Stromal cell of bone marrow (primary cell): Measurements from ENCODE around the gene LIPT2.
A peak's percentile ranks its signal among the peaks of the same experiment; 100 is the strongest.
"Not testable (repeated sequence)": the region's sequence is repeated elsewhere in the genome, so short reads cannot be mapped to it uniquely, and the experiment has no call there.

ENCODE experiments used
- DNase-seq: peaks from one replicate; pipeline ENCODE4 v3.0.0-alpha.2; 2012; ENCODE audit warnings: low read depth

The LIPT2 gene

DNA sequence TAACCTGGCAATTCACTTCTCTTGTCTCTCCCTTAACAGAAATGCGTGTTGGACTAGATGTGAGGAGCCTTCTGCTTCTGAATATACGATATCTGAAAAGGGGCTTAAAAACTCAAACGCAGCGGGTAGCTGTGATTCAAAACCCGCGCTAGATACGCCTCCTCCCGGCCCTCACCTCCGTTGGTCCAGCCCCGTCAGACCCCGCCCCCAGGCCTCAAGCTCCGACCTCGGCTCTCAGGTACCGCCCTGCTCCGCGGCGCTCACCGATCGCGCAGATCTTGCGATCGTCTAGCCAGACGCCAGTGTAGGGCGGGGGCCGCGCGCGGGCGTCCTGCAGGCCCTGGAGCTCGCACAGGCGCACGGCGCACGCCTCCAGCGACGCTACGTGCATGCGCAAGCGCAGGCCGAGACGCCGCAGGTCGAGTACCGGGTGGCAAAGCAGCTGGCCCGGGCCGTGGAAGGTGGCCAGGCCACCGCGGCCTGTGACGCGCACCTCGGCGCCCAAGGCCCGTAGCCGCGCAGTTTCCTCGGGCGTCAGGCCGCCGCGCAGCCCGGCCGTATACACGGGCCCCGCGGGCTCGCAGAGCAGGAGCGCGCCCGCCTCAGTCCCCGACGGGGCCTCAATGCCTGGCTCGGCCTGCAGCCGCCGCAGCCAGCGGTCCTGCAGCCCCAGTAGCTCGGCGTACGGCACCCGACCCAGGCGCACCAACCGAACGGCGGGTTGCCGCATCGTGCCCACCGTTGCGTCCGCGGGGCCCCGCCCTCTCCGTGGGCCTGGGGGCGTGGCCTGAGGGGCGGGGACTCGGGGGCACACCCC is at the start of gene LIPT2:
LIPT2 (minus strand) TSS at position 751 of the 817 bp plus-strand sequence; CDS start at position 730, 21 bp downstream.
- peak; percentile 92 for DNase-seq

DNA sequence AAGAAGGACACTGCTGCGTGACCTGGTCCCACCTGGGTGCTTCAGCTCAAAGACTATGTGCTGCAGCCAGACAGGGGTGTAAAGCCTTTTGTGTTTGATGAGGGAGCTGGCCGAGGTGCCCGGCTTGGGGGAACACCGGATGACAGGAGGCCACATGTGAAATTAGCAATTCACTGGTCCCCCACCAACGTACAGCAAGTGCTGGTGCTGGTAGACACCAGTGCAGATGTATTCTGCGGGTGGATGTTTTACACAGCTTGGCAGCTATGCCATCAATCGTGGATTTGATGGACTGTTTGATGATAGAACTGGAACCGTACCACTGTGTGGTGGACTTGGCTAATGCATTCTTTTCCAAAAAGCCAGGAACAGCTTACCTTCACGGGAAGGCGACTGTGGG is 47.9 kb upstream of the LIPT2 start:
- DNase-seq: no peak

DNA sequence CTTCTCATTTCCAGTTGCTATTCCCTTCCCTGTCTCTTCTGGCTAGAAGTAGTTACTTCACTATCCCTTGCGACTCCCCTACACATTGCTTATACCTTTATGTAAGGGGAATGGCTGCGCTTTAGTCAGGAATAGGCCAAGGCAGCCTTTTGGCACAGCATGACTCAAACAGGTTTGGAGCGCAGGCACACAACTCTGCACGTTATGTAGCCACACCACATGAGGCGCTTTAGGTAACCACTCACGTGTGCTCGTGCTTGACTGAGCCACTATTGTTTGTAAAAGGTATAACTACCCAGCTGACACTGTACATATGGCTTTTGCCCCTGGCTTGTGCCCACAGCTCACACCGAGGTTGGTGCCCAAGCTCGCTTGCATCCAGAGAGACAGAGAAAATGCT is 46.7 kb upstream of the LIPT2 start:
- no peak for DNase-seq

DNA sequence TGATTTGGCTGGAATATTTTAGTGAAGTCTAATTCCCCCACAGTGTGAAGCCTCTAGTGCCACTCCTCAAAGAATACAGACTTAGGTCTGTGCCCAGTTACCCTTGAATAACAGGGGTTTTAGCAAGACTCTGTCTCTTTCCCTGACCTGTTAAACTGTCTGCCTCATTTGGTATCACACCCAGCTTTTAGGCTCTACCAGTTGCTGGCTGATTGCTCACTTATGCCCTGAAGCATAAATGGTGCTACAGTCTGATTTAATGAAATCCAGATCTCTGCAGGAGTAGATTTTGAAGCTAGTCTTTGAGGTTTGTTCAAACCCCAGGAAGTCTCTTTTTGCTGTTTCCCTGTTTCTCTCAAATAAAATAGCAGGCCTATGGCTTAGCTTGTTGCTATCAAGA is 45.2 kb upstream of the LIPT2 start:
- DNase-seq: no peak

DNA sequence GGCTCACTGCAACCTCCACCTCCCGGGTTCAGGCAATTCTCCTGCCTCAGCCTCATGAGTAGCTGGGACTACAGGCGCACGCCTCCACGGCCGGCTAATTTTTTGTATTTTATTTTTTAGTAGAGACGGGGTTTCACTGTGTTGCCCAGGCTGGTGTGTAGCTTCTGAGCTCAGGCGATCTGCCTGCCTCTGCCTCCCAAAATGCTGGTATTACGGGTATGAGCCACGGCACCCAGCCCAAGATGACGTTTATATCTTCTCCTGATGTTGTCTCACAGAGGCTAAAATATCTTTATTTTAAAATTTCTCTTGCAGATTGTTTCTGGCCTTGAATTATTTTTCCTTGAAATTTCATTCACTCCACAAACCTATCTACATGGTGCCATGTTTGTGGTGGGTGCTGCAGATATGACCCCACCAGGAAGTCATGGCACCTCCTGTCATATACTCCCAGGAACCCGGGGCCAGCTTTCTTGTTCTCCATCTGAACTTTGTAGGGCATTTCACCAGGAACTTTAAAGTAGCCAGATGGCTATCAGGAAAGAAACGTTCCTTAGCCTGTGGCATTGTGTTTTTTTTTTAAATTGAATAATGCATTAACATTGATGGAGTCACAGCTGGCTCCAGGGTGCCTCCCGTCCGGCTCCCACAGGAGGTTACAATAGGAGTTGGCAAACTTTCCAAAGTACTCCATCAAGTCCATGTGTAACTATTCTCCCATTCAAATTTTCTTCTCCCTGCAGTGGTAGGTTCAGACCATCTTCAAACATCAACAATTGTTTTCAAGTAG is 42.0 kb upstream of the LIPT2 start:
- no peak for DNase-seq

DNA sequence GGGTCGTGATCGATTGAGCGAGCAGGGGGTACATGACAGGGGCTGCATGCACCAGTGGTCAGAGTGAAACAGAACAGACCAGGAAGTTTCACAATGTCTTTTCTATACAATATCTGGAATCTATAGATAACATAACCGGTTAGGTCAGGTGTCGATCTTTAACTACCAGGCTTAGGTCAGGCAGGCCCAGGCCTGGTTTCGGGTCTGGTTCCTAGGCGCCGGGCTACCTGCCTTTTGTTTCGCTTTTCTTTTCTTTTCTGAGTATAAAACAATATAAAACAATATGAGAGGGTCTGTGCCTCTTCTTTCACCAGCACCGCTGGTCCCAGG is 41.4 kb upstream of the LIPT2 start:
- DNase-seq: not testable (repeated sequence)

DNA sequence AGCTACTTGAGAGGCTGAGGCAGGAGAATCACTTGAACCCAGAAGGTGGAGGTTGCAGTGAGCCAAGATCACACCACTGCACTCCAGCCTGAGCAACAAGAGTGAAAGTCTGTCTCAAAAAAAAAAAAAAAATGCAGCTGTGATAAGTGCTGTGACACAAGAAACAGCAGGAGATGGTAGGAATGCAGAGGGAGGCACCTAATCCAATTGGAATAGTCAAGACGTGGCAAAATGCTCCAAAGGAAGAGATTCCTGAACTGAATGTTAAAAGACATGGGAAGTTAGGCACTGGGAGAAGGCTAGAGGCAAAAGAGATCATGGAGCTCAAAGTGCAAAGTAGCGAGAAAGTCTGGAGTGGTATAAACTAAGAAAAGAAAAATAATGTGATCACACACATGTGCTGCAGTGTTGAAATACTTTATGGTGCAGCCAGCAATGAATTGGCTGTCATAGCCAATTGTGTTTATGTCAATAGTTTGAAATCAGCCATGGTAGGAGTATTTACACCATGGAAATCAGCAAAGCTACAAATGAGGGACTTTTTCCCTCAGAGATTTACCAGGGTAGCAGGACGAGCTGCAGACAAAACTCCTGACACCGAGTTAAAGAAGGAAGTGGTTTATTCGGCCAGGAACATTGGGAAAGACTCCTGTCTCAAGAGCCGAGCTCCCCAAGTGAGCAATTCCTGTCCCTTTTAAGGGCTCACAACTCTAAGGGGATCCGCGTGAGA is 40.9 kb upstream of the LIPT2 start:
- DNase-seq: no peak

DNA sequence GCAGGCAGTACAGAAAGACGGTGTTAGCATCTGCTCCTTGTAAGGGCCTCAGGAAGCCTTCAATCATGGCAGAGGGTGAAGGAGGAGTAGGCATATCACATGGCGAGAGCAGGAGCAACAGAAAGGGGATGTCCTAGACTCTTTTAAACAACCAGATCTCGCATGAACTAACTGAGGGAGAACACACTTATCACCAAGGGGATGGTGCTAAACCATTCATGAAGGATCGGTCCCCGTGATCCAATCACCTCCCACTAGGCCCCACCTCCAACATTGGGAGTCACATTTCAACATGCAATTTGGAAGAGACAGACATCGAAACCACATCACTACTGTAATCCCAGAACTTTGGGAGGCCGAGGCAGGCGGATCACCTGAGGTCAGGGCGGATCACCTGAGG is 39.9 kb upstream of the LIPT2 start:
- no peak for DNase-seq

DNA sequence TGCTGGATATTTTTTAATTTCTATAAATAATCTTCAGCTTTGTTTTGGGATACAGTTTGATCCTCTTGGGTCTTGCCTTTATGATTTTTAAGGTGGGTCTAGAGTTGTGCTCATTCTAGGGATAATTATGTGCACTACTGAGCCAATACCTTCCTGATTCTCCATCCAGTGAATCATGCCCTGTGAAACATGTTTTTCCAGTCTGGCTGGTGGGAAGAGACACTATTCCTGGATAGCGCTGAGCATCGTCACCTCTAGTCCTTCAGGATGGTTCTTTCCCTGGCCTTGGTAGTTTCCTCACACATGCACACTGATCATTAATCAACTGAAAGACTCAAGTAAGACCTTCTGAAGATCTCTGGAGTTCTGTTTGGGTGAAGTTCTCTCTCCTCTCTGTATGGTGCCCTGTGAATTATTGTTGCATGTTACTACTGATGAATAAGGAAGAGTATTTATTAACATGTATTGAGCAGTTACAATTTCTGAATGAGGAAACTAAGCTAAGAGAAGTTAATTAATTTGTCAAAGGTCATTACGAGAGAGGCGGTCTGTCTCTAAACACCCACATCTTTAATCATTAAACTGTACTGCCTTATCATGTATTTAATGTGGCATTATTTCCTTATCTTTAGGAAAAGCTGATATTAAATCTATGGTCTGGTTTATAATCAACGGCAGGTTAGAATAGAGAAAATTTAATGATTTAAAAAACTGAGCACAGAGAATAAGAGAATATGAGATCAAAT is 39.1 kb upstream of the LIPT2 start:
- no peak for DNase-seq

DNA sequence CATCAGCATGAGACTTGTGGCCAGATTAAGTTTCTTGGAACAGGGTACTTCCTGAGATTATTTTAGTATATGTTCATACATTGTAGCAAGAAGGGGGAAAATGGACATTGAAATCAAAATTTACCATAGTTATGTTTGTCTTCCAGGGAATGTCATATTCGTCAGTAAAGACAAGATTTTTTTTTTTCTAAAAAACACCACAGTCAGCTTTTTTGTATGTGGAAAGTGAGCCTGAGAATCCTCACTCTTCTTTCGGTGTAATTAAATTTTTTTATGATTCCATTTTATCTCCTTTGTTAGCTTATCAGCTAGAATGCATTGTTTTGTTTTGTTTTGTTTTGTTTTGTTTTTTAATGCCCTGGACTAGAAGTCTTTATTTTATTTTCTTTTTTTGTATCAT is 31.5 kb upstream of the LIPT2 start:
- no peak for DNase-seq

DNA sequence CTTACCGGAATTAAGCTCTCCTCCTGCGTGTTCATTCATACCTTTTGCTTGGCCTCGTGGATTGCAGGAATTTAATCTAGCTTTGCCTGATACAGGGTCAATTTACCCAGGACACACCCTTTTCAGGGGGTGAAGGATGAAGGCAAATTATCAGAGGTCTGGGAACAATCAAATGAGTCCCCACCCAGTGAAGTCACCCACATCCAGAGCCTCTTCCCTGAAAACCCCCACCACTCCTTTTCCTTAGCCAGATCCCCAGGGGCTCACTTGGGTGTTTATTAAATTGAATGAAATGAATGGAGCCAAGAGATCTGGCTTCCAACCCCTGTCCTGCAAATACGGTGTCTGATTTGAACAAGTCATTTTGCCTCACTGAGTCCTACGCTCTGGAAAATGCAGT is 31.0 kb upstream of the LIPT2 start:
- no peak for DNase-seq

DNA sequence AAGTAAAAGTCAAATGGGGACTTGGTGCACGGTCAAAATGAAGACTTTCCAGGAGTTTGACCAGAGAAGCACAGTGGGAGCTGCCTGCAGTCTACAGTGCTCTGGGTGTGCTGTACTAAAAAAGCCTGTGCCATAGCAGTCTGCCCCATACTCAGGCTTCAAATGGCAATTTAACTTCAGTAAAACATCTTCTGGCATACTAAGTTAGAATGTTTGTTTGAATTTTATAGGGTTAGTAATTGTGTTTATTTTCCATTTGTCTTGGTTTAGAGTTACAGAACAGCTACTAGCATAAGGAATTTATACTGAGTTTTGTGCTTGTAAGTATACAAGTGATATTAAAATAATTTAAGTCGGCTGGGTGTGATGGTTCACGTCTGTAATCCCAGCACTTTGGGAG is 29.3 kb upstream of the LIPT2 start:
- no peak for DNase-seq

DNA sequence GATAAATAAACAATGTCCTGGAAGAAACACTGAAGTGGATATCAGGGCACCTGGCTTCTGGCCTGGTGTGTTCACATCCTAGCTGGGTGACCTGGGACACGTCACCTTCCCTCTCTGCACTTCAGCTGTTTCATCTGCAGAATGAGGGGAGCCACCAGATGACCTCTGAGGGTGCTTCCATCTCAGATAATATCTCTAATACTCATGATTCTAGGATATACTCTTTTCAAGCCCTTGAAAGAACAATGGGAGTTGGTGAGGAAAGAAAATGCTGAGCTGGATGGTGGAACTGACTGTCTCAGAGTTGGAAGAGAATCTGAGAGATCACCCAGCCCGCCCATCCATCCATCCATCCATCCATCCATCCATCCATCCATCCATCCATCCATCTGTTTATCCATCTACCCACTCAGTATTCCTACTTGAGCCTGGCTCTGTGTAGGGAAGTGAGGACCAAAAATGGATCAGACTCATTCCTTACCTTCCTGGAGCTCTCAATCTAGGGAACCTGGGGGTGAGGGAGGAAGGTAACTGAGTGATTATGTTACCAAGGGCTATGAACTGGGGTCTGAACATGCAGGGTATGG is 28.2 kb upstream of the LIPT2 start:
- DNase-seq: no peak

DNA sequence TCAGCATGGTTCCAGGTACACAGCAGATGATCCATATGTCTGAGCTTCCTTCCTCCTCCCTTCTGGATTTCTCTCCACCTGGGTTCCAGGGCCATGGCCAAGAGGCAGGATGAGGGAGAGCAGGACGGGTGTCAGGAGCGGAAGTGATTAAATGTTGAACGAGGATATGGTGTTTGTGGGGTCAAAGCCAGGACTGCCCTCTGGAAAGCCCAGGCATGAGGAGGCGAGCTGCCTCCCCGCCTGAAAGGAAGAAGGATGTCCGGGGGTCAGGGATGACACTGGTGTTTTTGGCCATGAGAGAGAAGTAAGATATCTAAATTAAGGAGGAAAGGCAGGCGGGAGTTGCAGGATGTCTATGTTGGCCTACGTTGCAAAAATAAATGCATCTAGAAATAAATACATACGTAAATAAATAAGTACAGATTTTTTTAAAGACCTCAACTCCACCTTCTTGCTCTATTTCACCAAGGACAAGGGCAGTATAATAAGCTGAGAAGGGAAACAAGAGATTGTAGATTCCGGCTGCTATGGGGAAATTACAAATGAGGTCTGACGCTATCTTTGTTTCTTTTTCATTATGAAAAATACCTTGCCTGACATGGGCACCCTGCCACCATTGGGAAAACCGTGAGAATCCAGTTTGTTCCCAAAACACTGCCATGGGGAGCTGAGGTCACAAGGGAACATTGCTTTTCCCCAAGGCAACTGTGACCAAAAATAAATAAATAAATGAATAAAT is 27.6 kb upstream of the LIPT2 start:
- no peak for DNase-seq

DNA sequence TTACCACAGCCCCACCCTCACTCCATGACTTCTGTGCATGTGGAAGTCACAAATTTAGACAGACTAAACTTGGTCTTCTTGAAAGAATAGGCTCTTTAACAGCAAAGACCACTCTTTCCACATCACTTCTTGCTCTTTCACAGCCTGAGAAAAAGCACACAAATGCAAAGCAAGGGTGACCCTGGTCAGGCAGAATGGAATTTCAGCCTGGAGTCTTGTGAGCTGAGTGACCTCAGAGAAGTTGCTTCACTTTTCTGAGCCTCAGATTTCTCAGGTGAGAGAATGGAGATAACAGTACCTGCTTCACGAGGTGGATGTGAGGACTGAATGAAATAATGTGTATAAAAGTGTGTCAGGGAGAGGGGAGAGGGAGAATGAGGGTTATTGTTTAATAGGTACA is 26.8 kb upstream of the LIPT2 start:
- no peak for DNase-seq

DNA sequence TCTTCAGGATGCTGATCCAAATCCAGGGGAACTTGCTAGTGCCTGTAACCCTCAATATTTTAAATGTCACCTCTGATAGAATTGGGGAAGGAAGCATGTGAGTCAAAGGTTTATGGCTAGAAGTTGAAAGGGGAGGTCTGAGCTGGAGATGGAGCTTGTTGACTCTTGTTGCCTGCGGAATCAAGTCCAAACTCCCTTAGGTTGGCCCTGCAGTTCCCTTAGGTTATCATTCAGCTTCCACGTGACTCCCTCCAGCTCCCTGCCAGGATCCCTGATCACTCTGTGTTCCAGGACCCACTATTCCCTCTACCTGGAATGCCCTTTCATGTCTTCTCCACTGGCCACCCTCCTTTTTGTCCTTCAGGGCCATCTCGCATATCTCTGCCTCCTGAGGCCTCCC is 26.2 kb upstream of the LIPT2 start:
- no peak for DNase-seq

DNA sequence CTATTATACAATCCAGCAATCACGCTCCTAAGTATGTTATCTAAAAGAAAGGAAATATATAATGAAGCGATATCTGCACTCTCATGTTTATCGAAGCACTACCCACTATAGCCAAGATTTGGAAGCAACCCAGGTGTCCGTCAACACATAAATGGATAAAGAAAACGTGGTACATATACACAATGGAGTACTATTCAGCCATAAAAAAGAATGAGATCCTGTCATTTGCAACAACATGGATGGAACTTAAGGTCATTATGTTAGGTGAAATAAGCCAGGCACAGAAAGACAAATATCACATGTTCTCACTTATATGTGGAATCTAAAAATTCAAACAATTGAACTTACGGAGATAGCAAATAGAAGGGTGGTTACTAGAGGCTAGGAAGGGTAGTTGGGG is 24.1 kb upstream of the LIPT2 start:
- DNase-seq: not testable (repeated sequence)

DNA sequence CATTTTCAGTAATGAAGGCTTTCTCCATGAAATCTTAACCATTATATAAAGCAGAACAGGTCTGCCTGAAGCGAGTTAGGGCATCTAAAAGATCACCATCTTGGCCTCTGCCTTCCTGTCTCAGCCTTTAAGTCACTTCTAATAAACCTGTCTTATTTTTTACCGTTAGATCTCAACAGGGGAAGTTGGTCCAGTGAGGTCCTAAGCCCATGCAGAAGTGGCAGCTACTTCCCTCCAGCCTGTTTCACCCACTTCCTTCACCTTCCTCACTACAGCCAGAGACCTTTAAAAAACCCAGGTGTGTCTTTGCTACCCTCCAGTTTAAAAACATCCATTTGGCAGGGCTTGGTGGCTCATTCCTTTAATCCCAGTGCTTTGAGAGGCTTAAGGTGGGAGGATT is 14.1 kb upstream of the LIPT2 start:
- DNase-seq: no peak

DNA sequence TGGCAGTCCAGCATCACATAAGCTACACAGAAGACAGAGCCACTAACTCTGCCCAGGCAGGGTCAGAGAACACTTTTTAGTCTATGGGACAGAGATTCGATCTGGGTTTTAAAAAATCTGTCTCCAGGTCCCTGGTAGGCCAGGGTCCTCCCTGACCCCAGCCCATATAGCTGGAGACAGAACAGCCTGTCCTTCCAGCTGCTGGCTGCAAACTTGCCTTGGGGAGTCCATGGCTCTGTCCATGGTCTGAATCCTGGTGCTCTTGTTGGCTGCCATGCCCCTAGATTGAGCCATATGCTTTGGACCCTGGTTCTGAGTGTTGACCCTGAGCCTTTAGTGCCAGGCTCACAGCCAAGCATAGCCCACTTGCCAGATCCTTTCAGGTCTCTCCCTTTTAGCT is 13.3 kb upstream of the LIPT2 start:
- DNase-seq: no peak

DNA sequence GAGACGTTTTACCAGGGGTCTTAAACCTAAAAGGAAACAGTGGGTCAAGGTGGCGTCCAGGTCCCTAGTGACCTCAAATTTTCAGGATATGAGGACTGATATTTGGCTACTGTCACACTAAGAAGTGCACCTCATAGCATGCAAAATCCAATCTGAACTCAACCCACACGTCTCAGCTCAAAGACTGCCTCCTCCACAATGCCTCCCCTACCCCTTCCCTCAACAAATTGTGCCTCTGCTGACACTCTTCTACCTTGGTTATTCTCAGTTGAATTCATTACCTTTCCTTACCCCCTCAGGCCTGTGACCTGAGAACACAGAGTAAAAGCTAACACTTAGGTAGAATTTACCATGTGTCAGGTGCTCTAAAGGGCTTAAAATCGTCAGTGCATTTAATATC is 12.4 kb upstream of the LIPT2 start:
- no peak for DNase-seq

DNA sequence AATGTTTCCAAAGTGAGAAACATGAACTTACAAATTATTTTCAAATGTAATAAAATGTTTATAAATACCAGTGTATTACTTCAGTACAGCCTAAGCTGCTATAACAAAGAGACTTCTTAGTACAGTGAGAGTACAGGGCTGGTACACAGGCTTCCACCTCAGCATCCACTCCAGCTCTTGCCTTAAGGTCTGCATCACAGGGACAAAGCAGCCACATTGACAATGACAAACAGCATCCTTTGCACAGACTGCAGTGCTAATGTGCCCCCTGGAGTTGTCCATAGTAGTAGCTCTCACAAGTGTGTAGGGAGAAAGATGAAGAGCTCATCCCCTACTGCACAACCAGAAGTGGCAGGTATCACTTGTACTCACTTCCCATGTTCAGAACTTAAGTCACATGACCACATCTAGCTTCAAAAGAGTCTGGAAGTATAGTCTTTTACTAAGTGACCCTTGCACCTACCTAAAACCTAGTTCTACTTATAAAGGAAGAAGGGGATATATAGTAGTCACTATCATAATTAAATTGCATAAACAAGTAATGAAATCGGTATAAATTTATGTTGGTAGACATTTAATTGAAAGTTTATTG is 10.7 kb upstream of the LIPT2 start:
- DNase-seq: no peak
